ENCODE data around the gene SYNE4.

SYNE4 gene

GRCh38 chr19:35978832-35979365, 29.7 kb downstream of the SYNE4 start:
- TF ChIP-seq CTCF (IDR thresholded peaks at IDR 0.05; ENCODE audit: insufficient read depth, low read depth, low read length, missing control alignments), result no peak
- DNase-seq (ENCODE audit: low read depth), result no peak
- no peak overlapping the region for H3K4me3 ChIP-seq (ENCODE audit: low read depth, low read length)

GRCh38 chr19:35978271-35978670, 30.3 kb downstream of the SYNE4 start:
- no peak overlapping the region for H3K4me3 ChIP-seq (ENCODE audit: low read depth, low read length)
- no peak for TF ChIP-seq CTCF (IDR thresholded peaks at IDR 0.05; ENCODE audit: insufficient read depth, low read depth, low read length, missing control alignments)
- no peak for DNase-seq (ENCODE audit: low read depth)

GRCh38 chr19:35977446-35978222, 31.0 kb downstream of the SYNE4 start:
- TF ChIP-seq CTCF (IDR thresholded peaks at IDR 0.05; ENCODE audit: insufficient read depth, low read depth, low read length, missing control alignments), result peak; percentile 28
- H3K4me3 ChIP-seq (ENCODE audit: low read depth, low read length), result no peak overlapping the region
- peak; percentile 59 for DNase-seq (ENCODE audit: low read depth)

GRCh38 chr19:35975608-35976214, 32.9 kb downstream of the SYNE4 start:
- DNase-seq (ENCODE audit: low read depth), result no peak
- no peak overlapping the region for H3K4me3 ChIP-seq (ENCODE audit: low read depth, low read length)
- no peak for TF ChIP-seq CTCF (IDR thresholded peaks at IDR 0.05; ENCODE audit: insufficient read depth, low read depth, low read length, missing control alignments)

GRCh38 chr19:35973487-35973886, 35.1 kb downstream of the SYNE4 start:
- no peak for TF ChIP-seq CTCF (IDR thresholded peaks at IDR 0.05; ENCODE audit: insufficient read depth, low read depth, low read length, missing control alignments)
- no peak overlapping the region for H3K4me3 ChIP-seq (ENCODE audit: low read depth, low read length)
- DNase-seq (ENCODE audit: low read depth), result no peak

- no peak for DNase-seq (ENCODE audit: low read depth)
- no peak overlapping the region for H3K4me3 ChIP-seq (ENCODE audit: low read depth, low read length)
- no peak for TF ChIP-seq CTCF (IDR thresholded peaks at IDR 0.05; ENCODE audit: insufficient read depth, low read depth, low read length, missing control alignments)
Measured at GRCh38 chr19:35966771-35967170, 41.8 kb downstream of the SYNE4 start.
